ENCODE measurements around the gene MAP4K1.
"Not testable (repeated sequence)": the region's sequence is repeated elsewhere in the genome, so short reads cannot be mapped to it uniquely, and the experiment has no call there.

The MAP4K1 gene

DNA sequence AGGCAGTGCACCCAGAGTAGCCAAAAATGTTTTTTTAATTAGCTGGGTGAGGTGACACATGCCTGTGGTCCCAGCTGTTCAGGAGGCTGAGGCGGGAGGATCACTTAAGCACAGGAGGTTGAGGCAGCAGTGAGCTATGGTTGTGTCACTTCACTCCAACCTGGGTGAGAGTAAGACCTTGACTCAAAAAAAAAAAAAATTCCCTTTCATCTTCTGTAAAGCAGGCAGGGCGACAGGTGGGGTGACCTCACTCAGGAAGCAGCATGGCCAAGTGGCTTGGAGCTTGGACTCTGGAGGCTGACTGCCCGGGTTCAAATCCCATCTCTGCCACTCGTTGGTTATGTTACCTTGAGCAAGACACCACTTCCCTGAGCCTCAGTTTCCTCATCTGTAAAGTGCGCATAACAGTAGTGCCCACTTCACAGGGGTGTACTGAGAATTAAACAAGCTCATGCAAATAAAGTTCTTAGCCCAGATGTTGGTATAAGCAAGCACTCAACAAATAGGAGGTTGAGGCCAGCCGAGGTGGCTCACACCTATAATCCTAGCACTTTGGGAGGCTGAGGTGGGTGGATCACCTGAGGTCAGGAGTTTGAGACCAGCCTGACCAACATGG, 48.3 kb downstream of the MAP4K1 start:
- no peak for DNase-seq (ENCODE audit: low read depth, low spot score)

DNA sequence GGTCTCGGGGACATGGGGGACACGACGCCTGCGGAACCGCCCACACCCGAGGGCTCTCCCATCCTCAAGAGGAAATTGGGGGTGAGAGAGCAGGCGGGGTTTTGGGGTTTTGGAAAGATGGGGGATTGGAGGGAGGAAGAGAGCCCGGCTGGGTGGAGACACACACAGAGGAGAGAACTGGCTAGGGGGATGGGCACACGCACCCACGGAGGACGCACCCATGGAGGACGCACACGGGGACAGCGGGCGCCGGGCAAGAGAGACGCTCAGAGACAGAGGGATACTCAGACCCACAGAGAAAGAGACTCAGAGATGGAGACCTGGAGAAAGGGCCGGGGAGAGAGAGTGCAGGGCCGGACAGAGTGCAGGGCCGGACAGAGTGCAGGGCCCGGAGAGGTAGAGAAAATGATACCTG, 52.1 kb downstream of the MAP4K1 start:
- no peak for DNase-seq (ENCODE audit: low read depth, low spot score)

DNA sequence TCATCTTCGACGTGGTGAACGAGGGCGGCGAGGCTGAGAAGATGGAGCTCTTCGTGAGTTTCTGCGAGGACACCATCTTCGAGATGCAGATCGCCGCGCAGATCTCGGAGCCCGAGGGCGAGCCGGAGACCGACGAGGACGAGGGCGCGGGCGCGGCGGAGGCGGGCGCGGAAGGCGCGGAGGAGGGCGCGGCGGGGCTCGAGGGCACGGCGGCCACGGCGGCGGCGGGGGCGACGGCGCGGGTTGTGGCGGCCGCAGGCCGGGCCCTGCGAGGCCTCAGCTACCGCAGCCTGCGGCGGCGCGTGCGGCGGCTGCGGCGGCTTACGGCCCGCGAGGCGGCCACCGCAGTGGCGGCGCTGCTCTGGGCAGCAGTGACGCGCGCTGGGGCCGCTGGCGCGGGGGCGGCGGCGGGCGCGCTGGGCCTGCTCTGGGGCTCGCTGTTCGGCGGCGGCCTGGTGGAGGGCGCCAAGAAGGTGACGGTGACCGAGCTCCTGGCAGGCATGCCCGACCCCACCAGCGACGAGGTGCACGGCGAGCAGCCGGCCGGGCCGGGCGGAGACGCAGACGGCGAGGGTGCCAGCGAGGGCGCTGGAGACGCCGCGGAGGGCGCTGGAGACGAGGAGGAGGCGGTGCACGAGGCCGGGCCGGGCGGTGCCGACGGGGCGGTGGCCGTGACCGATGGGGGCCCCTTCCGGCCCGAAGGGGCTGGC, 52.6 kb downstream of the MAP4K1 start:
- DNase-seq (ENCODE audit: low read depth, low spot score), result no peak

GRCh38 chr19:38563475-38563874, 54.3 kb downstream of the MAP4K1 start:
- DNase-seq (ENCODE audit: low read depth, low spot score), result no peak

- no peak for DNase-seq (ENCODE audit: low read depth, low spot score)
These were observed 55.7 kb downstream of the MAP4K1 start for GRCh38 chr19:38562096-38562495.

DNA sequence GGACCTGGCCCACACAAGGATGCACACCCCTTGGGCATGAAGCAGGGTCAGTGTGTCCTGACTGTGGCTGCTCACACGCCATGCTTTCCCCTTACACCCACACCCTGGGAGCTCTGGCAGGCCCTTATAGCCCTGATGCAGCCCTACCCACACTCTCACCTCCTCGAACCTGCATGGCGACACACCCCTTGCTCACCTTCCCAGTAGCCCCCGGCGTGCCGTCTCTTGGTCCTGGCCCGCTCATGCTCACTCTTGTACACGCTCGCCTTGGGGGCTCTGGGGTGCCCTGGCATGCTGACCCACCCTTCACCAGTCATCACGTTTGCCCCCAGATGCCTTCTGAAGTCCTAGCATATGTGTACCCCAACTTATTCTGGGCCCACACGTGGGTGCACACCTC, 56.1 kb downstream of the MAP4K1 start:
- DNase-seq (ENCODE audit: low read depth, low spot score), result no peak

DNA sequence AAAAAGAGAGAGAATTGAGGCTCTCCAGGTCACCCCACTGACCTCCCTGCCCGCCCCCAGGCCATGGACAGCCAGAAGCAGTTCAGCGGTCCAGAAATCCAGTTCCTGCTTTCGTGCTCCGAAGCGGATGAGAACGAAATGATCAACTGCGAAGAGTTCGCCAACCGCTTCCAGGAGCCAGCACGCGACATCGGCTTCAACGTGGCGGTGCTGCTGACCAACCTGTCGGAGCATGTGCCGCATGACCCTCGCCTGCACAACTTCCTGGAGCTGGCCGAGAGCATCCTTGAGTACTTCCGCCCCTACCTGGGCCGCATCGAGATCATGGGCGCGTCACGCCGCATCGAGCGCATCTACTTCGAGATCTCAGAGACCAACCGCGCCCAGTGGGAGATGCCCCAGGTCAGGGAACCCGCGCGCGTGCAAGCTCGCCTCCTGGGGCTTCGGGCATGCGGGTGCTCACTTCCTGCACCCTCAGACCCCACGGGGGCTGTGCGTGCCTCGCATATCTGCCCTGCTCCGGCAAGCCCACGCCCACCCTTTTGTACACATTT, 56.6 kb downstream of the MAP4K1 start:
- DNase-seq (ENCODE audit: low read depth, low spot score), result no peak

GRCh38 chr19:38559428-38560401, 58.0 kb downstream of the MAP4K1 start:
- DNase-seq (ENCODE audit: low read depth, low spot score), result no peak

DNA sequence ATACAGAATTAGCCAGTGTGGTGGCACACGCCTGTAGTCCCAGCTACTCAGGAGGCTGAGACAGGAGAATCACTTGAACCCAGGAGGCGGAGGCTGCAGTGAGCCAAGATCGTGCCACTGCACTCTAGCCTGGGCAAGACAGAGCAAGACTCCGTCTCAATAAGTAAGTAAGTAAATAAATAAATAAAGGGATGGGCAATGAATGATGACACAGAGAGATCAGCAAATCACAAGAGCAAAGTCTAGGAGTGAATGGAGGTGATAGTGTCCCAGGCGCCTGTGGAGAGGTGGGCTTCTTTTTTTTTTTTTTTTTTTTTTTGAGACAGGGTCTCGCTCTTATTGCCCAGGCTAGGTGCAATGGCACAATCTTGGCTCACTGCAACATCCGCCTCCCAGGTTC, 58.8 kb downstream of the MAP4K1 start:
- DNase-seq (ENCODE audit: low read depth, low spot score), result not testable (repeated sequence)

- DNase-seq (ENCODE audit: low read depth, low spot score), result no peak
These were observed 60.5 kb downstream of the MAP4K1 start for GRCh38 chr19:38557205-38557799.

- DNase-seq (ENCODE audit: low read depth, low spot score), result peak; percentile 22
These were observed 61.1 kb downstream of the MAP4K1 start for GRCh38 chr19:38556521-38557174.

DNA sequence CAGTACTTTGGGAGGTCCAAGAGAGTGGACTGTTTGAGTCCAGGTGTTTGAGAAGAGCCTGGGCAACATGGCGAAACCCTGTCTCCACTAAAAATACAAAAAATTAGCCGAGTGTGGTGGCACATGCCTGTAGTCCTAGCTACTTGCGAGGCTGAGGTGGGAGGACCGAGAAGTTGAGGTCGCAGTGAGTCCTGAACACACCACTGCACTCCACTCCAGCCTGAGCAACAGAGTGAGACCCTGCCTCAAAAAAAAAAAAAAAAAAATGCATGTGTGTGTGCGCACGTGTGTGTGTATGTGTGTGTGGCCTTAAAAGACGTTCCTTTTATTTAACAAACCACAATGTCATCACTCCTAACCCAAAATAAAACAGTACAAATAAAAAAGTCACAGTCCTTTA, 62.6 kb downstream of the MAP4K1 start:
- DNase-seq (ENCODE audit: low read depth, low spot score), result no peak

DNA sequence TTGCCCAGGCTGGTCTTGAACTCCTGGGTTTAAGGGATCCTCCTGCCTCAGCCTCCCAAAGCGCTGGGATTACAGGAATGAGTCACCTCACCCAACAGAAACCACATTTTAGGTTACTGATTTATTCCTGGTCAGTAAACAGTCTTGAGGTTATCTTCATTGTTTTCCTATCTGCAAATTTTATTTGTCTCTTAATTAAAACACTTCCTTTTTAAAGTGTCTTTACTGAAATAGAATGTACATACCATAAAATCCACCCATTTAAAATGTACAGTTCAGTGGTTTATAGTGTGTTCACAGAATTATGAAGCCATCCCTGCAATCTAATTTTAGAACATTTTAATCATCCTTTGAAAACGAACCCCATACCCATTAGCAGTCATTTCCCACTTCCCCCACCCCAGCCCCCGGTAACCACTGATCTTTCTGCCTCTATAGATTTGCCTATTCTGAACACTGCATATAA, 63.0 kb downstream of the MAP4K1 start:
- no peak for DNase-seq (ENCODE audit: low read depth, low spot score)

- DNase-seq (ENCODE audit: low read depth, low spot score), result not testable (repeated sequence)
These were observed 64.5 kb downstream of the MAP4K1 start for GRCh38 chr19:38553239-38553638.

GRCh38 chr19:38551450-38551813, 66.3 kb downstream of the MAP4K1 start:
- no peak for DNase-seq (ENCODE audit: low read depth, low spot score)

DNA sequence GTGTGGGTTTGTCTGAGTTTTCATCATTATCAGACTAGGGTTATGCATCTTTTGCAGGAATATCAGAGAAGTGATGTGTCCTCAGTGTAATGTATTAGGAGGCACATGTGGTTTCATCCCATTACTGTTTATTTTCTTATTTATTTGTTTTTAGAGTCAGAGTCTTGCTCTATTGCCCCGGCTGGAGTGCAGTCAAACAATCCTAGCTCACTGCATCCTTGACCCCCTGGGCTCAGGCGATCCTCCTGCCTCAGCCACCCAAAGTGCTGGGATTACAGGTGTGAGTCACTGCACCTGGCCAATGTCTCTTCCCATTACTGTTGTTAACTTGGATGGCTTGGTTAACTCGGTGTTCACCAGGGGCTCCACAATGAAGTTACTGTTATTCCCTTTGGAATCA, 67.4 kb downstream of the MAP4K1 start:
- DNase-seq (ENCODE audit: low read depth, low spot score), result no peak

GRCh38 chr19:38549942-38550341, 67.8 kb downstream of the MAP4K1 start:
- no peak for DNase-seq (ENCODE audit: low read depth, low spot score)

DNA sequence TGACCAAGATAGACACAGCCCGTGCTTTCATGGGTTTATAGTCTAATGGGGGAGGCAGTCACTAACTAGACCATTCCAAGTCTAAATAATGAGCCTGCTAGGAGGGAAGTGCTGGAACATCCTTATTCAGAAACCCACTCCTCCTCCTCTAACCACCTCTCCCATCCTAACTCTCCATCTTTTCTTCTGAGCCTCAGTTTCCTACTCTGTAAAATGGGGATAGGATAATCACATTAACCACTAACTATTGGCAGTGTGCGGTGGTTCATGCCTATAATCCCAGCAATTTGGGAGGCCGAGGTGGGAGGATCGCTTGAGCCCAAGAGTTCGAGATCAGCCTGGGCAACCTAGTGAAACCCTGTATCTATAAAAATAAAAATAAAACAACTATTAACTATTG, 68.7 kb downstream of the MAP4K1 start:
- DNase-seq (ENCODE audit: low read depth, low spot score), result no peak

DNA sequence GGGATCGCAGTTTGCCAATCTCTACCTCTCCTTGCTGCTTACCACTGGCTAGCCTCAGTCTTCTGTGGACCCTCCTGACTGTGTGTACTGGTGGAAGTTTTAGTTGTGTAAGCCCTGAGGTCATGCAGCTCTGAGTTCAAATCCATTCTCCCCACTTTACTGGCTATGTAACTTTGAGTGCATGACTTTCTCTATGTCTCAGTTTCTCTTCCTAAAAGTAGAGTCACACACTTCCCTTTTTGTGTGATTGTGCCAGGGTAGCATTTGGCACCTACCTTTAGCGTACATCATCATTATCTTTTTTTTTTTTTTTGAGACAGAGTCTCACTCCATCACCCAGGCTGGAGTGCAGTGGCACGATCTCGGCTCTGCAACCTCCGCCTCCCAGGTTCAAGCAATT, 70.3 kb downstream of the MAP4K1 start:
- DNase-seq (ENCODE audit: low read depth, low spot score), result no peak

- DNase-seq (ENCODE audit: low read depth, low spot score), result no peak
These were observed 72.2 kb downstream of the MAP4K1 start for GRCh38 chr19:38545596-38545995.

All from activated naive CD8-positive, alpha-beta T cell treated with anti-CD3 and anti-CD28 coated beads, Interleukin-2, amount 50 U/mL, for 16 hours (primary cell).